ENCODE results near the gene ELL. TPM values are rescaled to one million over a fixed set of nuclear protein-coding genes. Genes with fewer than 3 reads are reported as not detected.

The ELL gene
- total RNA-seq, 2 experiments from 2014 or later = 20.3 to 20.9 TPM

- Mint-ChIP-seq H3K27me3 (no peaks in the 10 kb centered on the region), H3K4me1 (peaks cover 31% of the 10 kb centered on the region), H3K4me3 (no peak overlapping the region), H3K36me3 (ENCODE audit: low read depth) (no peaks in the 10 kb centered on the region), H3K9me3 (no peaks in the 10 kb centered on the region), H3K27ac (no peak overlapping the region)
- no peak for DNase-seq
- ChIA-PET POLR2A (no interaction called here), CTCF (interaction anchor here (0.7 to 2.4 kb wide), 3 partner anchors 13 to 20 kb away, joined by 3 to 8 read pairs (median 4); no protein-coding TSS in a partner anchor)
Observed at GRCh38 chr19:18489627-18490184, 32.2 kb downstream of the ELL start.

DNA sequence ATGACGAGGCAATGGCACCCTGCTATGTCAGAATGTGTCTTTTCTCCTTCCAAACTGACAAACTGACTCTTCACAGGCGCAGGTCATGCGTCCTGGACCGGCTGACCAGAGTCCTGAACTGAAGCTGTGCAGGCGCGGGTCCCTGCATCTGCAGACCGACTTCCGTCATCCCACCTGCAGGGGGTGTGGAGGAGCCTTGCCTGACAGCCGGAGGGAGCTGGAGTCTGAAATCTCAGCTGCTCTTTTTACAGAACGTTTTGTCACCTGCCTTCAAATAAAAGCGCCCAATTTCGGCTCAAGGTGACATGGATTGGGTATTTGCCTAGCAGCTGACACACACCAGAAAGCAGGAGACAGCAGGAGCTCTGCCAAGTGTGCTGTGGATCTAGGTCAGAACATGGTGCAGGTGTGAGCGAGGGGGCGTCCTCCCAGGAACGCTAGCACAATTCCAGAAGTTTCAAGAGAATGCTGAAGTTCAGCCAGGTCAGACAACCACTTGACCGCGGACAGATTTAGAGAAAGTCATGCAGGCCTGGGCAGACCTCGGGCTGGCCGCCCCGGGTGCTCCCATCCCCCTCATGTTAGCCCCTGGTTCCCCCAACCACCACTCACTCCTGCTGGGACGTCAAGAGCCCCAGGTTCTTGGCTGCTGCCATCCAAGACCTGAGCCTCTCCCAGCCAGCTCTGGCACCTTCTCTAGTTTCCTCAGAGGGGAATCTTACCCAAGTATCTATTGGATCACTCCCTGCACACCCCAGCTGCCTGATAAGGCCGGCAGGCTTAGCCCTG, 32.8 kb downstream of the ELL start:
- H3K27ac Mint-ChIP-seq = peak overlapping the region; percentile 46
- no peaks in the 10 kb centered on the region for H3K36me3 Mint-ChIP-seq (ENCODE audit: low read depth)
- POLR2A ChIA-PET = no interaction called here
- no peaks in the 10 kb centered on the region for H3K9me3 Mint-ChIP-seq
- no peak for DNase-seq
- H3K27me3 Mint-ChIP-seq = no peaks in the 10 kb centered on the region
- CTCF ChIA-PET = interaction anchor here (0.6 to 2.4 kb wide), 4 partner anchors 14 to 249 kb away, joined by 3 to 8 read pairs (median 4); no protein-coding TSS in a partner anchor
- H3K4me3 Mint-ChIP-seq = no peak overlapping the region
- peaks cover 24% of the 10 kb centered on the region for H3K4me1 Mint-ChIP-seq

- CTCF ChIA-PET = interaction anchor here (0.6 to 2.4 kb wide), 4 partner anchors 11 to 248 kb away, joined by 3 to 8 read pairs (median 4); no protein-coding TSS in a partner anchor
- Mint-ChIP-seq H3K4me1 (peaks cover 20% of the 10 kb centered on the region), H3K9me3 (no peaks in the 10 kb centered on the region), H3K27me3 (no peaks in the 10 kb centered on the region), H3K36me3 (ENCODE audit: low read depth) (no peaks in the 10 kb centered on the region), H3K27ac (peak overlapping the region; percentile 46), H3K4me3 (no peak overlapping the region)
- no peak for DNase-seq
- POLR2A ChIA-PET = no interaction called here
Observed at GRCh38 chr19:18488403-18488723, 33.5 kb downstream of the ELL start.

GRCh38 chr19:18487576-18488402, 34.1 kb downstream of the ELL start:
- Mint-ChIP-seq H3K9me3 (no peaks in the 10 kb centered on the region), H3K4me1 (peaks cover 25% of the 10 kb centered on the region), H3K4me3 (no peak overlapping the region), H3K36me3 (ENCODE audit: low read depth) (peaks cover 2% of the 10 kb centered on the region), H3K27me3 (no peaks in the 10 kb centered on the region), H3K27ac (no peak overlapping the region)
- no peak for DNase-seq
- POLR2A ChIA-PET = no interaction called here
- CTCF ChIA-PET = interaction anchor here (1.1 kb wide), 1 partner anchor 11 kb away, joined by 3 read pairs; no protein-coding TSS in a partner anchor

DNA sequence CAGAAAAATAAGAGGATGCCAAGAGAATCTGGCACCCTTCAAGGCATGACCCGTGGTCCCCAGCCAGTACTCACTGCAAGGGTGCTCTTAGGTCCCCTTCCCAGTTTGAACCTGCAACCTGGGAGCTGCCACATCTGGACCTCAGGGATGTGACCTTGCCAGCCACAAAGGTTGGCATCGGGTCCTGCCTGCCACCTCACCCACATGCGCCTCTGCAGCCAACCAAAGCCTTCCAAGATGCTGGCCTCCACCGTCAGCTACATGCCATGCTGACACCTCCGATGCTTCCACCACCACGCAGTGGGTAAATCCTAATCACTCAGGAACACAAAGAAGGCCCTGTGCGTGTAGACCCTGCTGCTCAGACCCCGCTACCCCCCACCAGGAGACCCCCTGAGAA, 35.1 kb downstream of the ELL start:
- H3K27me3 Mint-ChIP-seq = no peaks in the 10 kb centered on the region
- POLR2A ChIA-PET = no interaction called here
- CTCF ChIA-PET = interaction anchor here (1.1 to 1.4 kb wide), 2 partner anchors 9 to 17 kb away, joined by 3 to 4 read pairs; no protein-coding TSS in a partner anchor
- peak overlapping the region; percentile 34 for H3K27ac Mint-ChIP-seq
- no peak for DNase-seq
- peaks cover 24% of the 10 kb centered on the region for H3K4me1 Mint-ChIP-seq
- H3K36me3 Mint-ChIP-seq (ENCODE audit: low read depth) = peaks cover 2% of the 10 kb centered on the region
- no peak overlapping the region for H3K4me3 Mint-ChIP-seq
- H3K9me3 Mint-ChIP-seq = no peaks in the 10 kb centered on the region

DNA sequence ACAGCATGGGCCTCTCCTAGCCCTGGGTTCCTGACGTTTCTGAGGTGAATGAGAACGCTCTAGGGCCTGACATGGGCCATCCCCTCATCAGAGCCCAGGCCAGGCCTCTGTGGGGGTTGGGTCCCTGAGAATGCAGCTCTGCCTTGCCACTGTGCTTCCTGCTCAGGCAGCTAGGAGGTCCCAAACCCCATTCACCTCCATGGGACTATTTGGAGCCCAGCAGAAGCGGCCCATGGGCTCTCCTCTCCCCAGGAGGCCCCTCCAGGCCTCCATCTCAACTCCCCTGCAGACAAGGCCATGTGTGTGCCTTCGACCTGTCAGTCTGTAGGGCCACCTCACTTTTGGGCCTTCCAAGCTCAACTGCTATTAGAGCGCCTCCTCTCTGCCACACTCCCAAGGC, 36.9 kb downstream of the ELL start:
- H3K9me3 Mint-ChIP-seq = no peaks in the 10 kb centered on the region
- no peak overlapping the region for H3K4me3 Mint-ChIP-seq
- ChIA-PET POLR2A (no interaction called here), CTCF (interaction anchor here (0.7 to 1.3 kb wide), 4 partner anchors 10 to 108 kb away, joined by 3 to 4 read pairs (median 3); no protein-coding TSS in a partner anchor)
- no peak for DNase-seq
- H3K27ac Mint-ChIP-seq = no peak overlapping the region
- H3K27me3 Mint-ChIP-seq = no peaks in the 10 kb centered on the region
- peaks cover 38% of the 10 kb centered on the region for H3K4me1 Mint-ChIP-seq
- H3K36me3 Mint-ChIP-seq (ENCODE audit: low read depth) = peaks cover 2% of the 10 kb centered on the region

GRCh38 chr19:18483119-18483890, 38.6 kb downstream of the ELL start:
- ChIA-PET POLR2A (no interaction called here), CTCF (interaction anchor here (1.1 to 1.9 kb wide), 6 partner anchors 10 to 37 kb away, joined by 3 to 6 read pairs (median 4); no protein-coding TSS in a partner anchor)
- H3K36me3 Mint-ChIP-seq (ENCODE audit: low read depth) = peaks cover 3% of the 10 kb centered on the region
- DNase-seq = no peak
- H3K27ac Mint-ChIP-seq = no peak overlapping the region
- no peaks in the 10 kb centered on the region for H3K9me3 Mint-ChIP-seq
- H3K4me3 Mint-ChIP-seq = no peak overlapping the region
- no peaks in the 10 kb centered on the region for H3K27me3 Mint-ChIP-seq
- H3K4me1 Mint-ChIP-seq = peaks cover 50% of the 10 kb centered on the region

DNA sequence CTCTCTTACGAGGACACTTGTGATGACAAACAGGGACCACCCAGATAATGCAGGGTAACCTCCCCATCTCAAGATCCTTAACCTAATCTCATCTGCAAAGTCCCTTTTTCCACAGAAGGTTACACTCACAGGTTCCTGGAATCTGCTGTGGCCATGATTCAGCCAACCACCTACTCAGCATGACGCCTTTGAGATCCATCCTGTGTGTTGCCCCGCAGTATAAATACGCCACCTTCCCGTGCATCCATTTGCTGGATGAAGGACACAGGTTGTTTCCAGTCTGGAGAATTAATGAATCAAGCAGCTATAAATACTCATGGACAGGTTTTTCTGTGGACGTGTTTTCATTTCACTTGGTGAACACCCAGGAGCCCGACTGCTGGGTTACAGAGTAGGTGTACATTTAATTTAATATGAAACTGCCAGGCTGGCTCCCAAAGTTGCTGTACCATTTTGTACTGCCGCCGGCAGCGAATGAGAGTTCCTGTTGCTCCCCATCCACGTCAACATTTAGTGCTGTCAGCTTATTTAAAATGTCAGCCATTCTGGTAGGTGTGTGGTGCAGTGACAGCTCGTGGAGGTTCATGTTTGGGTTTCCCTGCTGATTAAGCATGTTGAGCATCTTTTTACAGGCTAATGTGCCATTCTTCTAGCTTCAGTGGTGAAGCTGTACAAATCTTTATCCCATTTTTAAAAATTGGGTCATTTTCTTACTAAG, 40.2 kb downstream of the ELL start:
- no peak overlapping the region for H3K4me3 Mint-ChIP-seq
- H3K9me3 Mint-ChIP-seq = no peaks in the 10 kb centered on the region
- peaks cover 60% of the 10 kb centered on the region for H3K4me1 Mint-ChIP-seq
- CTCF ChIA-PET = interaction anchor here (0.6 to 1.9 kb wide), 11 partner anchors 11 to 175 kb away, joined by 3 to 6 read pairs (median 4); no protein-coding TSS in a partner anchor
- no peaks in the 10 kb centered on the region for H3K27me3 Mint-ChIP-seq
- POLR2A ChIA-PET = interaction anchor here (0.6 kb wide), 2 partner anchors 18 to 20 kb away, joined by 4 to 6 read pairs; no protein-coding TSS in a partner anchor
- peaks cover 5% of the 10 kb centered on the region for H3K36me3 Mint-ChIP-seq (ENCODE audit: low read depth)
- H3K27ac Mint-ChIP-seq = peak overlapping the region; percentile 10
- DNase-seq = no peak

- no peak for DNase-seq
- Mint-ChIP-seq H3K4me1 (peaks cover 64% of the 10 kb centered on the region), H3K36me3 (ENCODE audit: low read depth) (peaks cover 5% of the 10 kb centered on the region), H3K27ac (peak overlapping the region; percentile 58), H3K4me3 (no peak overlapping the region), H3K27me3 (no peaks in the 10 kb centered on the region), H3K9me3 (no peaks in the 10 kb centered on the region)
- ChIA-PET POLR2A (no interaction called here), CTCF (interaction anchor here (1.0 to 1.4 kb wide), 4 partner anchors 11 to 29 kb away, joined by 3 to 5 read pairs (median 3); no protein-coding TSS in a partner anchor)
Observed at GRCh38 chr19:18480006-18480691, 41.7 kb downstream of the ELL start.

DNA sequence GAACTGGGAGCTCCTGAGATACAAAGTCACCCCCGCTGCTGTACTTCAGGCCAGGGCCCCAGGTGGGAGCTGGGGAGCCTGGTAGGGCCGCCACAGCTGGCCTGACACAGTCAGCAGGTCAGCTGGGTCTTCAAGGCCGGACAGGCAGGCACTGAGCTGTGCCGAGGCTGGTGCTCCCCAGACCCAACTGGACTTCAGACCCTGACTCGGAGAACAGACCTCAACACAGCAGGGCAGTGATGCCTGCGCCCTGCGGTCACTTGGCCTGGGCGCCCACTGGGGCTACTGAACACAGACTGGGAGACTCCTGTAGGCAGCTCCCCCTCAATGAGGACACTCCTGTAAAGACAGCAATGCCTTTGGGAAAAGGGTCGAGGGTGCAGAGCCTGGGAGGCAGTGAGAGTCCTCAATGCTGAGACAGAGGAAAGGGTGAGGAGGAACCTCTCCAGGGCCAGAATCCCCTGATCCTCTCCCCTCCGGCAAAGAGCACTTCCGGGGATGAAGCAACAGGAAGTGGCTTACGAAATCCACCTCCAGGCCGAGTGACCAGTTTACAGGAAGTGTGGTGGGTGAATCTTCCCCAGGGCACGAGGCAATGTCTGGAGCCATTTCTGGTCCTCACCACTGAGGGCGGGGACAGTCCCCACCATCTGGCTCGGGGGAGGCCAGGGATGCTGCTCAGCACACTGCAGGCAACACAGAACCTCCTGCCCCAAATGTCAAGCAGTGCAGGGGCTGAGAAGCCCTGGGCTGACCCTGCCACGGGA, 43.1 kb downstream of the ELL start:
- Mint-ChIP-seq H3K9me3 (no peaks in the 10 kb centered on the region), H3K4me3 (no peak overlapping the region), H3K4me1 (peaks cover 71% of the 10 kb centered on the region), H3K36me3 (ENCODE audit: low read depth) (peaks cover 5% of the 10 kb centered on the region), H3K27ac (peak overlapping the region; percentile 76), H3K27me3 (no peaks in the 10 kb centered on the region)
- ChIA-PET CTCF (interaction anchor here (1.1 to 1.5 kb wide), 4 partner anchors 10 to 111 kb away, joined by 3 to 4 read pairs (median 3); no protein-coding TSS in a partner anchor), POLR2A (no interaction called here)
- peak; percentile 49 for DNase-seq
